CD4-positive, alpha-beta T cell treated with Interleukin-15 for 1 hour (primary cell): ENCODE results near the gene OR10V1.
"Not testable (repeated sequence)": the region's sequence is repeated elsewhere in the genome, so short reads cannot be mapped to it uniquely, and the experiment has no call there.

Experiments used
- DNase-seq: peaks from one replicate; pipeline ENCODE4 v3.0.0-alpha.2; 2020

OR10V1 gene

DNA sequence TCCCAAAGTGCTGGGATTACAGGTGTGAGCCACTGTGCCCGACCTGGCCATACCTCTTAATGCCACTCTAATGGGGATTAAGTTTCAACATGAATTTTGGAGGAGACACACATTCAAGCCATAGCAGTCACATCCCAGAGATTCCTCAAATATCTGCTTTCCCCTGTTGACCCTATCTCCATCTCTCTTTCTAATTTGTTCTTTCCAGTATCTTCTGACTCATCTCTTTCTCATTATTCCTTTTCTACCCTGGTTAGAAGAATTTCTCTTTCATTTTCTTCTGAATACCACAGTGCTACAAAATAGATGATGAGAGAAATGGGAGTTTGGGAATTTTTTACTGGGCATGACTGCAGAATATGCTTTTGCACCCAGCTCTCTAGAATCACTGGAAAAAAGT lies 5.1 kb downstream of the OR10V1 start:
- no peak for DNase-seq

DNA sequence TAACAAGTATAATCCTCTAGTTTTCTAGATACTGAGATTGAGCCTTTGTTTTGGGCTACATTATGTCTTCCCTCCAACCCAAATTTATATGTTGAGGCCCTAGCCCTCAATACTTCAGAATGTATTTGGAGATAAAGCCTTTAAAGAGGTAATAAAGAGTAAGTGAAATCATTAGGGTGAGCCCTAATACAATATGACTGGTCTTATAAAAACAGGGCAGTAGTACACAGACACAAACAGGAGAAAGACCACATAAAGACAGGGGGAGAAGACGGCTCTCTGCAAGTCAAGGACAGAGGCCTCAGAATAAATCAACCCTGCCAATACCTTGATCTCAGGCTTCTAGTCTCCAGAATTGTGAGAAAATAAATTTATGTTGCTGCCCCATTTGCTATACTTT lies 6.3 kb downstream of the OR10V1 start:
- no peak for DNase-seq

DNA sequence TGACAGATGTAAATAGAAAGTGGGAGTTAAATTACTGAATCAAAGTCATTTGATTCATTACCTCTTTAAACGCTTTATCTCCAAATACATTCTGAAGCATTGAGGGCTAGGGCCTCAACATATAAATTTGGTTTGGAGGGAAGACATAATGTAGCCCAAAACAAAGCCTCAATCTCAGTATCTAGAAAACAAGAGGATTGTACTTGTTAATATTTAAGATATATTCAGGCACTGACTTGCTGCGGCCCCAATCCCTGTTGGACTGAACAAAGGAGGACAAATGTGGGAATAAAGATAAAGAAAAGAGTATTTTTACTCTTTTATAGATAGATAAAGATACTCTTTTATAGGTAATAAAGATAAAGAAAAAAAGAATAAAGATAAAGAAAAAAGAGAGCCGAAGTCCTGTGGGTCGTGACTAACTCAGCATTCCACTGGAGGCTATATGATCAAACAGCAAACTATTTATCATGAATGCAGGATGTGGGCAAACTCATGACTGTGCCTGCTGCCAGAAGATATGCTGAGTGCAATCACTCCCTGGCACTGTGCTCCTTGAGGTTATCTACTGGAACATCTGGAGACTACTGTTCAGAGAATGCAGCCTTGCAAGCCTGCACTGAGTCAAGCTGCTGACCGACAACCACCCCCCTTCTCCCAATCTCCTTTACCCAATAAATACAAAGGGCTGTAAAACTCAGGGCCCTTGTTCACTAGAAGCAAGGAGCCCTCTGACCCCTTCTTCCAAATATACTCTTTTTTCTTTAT lies 6.9 kb downstream of the OR10V1 start:
- DNase-seq, result no peak

DNA sequence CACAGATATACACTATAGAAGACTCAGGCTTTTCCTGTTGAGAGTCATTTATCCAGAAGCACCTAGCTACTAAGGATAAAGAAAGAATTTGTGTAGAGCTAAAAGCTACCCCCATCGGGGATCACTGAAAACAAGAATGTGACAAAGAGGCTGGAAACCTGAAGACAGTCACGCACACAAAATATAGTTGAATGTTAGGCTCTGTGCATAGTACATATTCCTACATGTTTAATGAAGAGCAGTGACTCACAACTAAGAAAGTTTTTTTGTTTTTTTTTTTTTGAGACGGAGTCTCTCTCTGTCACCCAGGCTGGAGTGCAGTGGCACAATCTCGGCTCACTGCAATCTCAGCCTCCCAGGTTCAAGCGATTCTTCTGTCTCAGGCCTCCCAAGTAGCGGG lies 8.4 kb downstream of the OR10V1 start:
- DNase-seq, result no peak

DNA sequence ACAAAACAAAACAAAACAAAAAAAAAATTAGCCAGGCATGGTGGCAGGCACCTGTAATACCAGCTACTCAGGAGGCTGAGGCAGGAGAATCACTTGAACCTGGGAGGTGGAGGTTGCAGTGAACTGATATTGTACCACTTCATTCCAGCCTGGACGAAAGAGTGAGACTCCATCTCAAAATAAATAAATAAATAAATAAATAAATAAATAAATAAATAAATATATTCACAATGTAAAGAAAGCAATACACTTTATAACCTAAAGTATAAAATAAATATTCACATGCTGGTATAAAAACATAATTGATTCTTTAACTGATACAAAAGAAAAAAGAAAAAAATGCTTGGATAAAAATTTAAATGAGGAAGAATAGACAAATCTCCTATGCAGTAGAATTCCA lies 10.1 kb downstream of the OR10V1 start:
- DNase-seq, result not testable (repeated sequence)

DNA sequence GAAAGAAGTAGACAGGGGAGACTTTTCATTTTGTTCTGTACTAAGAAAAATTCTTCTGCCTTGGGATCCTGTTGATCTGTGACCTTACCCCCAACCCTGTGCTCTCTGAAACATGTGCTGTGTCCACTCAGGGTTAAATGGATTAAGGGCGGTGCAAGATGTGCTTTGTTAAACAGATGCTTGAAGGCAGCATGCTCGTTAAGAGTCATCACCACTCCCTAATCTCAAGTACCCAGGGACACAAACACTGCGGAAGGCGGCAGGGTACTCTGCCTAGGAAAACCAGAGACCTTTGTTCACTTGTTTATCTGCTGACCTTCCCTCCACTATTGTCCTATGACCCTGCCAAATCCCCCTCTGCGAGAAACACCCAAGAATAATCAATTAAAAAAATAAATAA lies 13.5 kb downstream of the OR10V1 start:
- DNase-seq, result not testable (repeated sequence)

DNA sequence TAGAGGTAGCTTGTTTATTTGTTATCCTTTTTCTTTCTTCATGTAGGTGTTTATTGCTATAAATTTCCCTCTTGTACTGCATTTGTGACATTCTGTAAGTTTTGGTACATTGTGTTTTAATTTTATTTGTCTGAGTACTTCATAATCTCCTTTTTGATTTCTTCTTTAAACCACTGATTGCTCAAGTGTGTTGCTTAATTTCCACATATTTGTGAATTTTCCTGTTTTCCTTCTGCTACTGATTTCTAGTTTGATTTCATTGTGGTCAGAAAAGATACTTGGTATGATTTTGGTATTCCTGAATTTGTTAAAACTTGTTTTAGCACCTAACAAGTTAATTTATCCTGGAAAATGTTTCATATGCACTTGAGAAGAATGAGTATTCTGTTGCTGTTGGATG lies 15.1 kb downstream of the OR10V1 start:
- DNase-seq, result no peak

DNA sequence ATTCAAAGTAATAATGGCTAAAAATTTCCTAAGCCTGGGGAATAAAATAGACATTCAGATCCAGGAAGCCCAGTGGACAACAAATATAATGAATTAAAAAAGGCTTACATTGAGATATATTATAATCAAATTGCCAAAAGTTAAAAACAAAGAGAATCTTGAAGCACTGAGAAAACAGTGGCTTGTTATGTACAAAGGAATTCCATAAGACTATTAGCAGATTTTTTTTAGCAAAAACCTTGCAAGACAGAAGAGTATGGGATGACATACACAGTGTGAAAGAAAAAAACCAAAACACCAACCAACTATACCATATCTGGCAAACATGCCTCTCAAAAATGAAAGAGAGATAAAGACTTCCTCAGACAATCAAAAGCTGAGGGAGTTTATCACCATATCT lies 20.7 kb downstream of the OR10V1 start:
- DNase-seq, result no peak

DNA sequence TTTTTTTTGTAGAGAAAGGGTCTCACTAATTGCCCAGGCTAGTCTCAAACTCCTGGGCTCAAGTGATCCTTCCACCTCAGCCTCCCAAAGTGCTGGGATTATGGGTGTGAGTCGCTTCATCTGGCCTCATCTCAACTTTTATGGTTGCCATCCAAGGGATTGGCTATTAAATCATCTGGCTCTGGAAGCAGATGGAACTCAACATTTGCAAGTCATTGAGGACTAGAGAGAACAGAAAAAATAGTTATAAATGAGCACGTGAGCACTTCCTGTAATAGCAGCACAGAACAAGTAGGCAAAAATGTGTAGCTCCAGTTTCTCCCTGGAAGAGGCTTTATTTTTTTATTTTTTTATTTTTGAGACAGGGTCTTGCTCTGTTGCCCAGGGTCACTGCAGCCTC lies 22.5 kb downstream of the OR10V1 start:
- DNase-seq, result no peak

DNA sequence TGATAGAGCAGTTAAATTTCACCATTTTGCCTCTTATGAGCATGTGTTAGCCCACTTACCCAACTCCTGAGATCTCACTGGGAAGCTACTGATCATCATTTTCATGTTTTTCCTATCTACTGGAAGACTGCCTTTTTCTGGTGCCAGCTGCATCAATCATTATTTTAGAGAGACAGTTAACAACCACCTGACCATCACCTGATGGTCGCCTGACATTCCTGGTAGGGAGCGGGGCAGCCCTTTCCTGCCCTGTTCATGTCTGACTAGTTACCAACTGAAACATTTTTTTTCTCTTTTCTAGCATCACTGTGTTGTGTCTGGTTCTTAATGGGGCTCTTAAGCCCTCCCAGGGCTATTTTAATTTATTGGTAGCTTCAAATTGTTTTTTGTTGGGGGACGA lies 24.6 kb downstream of the OR10V1 start:
- no peak for DNase-seq

DNA sequence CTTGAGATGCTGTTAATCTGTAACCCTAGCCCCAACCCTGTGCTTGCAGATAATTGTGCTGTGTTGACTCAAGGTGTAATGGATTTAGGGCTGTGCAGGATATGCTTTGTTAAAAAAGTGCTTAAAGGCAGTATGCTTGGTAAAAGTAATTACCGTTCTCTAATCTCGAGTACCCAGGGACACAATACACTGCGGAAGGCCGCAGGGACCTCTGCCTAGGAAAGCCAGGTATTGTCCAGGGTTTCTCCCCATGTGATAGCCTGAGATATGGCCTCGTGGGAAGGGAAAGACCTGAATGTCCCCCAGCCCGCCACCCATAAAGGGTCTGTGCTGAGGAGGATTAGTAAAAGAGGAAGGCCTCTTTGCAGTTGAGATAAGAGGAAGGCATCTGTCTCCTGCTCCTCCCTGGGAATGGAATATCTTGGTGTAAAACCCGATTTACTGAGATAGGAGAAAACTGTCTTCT lies 32.4 kb downstream of the OR10V1 start:
- DNase-seq, result not testable (repeated sequence)

DNA sequence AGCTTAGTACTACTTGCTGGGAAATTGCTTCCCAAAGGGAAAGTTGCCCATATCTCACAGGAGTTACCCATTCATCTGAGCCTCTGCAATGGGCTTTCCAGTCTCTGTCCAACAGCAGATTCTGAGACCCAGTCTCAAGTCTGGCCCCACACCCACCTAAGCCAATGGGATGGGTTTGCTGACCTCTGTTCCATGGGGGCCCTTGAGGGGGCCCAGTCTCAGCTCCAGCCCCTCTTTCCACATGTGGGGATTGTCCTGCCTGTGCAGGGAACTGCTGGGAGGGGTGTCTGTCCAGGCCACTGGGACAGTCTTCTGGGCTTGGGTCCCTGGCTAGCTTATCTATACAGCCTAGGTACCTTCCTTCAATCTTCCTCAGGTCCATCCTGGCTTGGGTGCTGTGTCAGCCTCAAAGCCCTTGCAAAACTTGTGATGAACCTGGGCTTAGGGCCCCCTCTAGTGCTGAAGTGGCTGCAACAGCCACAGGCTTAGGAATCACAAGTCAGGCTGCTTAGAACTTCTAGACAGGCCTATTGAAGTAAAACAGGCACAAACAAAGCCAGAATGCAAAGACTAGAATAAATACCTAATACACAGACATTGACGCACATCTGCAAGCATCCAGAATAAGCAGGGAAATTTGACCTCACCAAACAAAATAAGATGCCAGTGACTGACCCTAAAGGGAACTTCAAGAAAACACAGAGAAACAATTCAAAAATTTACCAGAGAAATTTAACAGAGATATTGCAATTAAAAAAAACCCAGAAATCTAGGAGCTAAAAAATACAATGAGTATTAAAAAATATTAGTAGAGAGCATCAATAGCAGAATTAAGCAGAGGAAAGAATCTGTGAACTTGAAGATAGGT lies 33.1 kb downstream of the OR10V1 start:
- DNase-seq, result peak; percentile 69

DNA sequence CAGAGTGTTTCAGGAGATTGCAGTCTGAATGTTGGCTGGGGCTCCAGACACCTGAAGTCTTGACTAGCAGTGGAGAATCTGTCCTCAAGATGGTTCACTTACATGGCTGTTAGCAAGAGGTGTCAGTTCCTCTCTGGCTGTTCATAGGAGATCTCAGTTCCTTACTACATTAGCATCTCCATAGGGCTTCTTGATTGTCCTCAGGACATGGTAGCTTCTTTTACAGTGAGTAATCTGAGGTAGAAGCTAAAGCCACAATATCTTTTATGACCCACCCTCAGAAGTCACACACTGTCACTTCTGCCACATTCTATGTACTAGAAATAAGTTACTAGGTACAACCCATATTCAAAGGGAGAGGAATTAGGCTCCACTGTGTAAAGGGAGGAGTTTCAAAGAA lies 34.3 kb downstream of the OR10V1 start:
- no peak for DNase-seq

DNA sequence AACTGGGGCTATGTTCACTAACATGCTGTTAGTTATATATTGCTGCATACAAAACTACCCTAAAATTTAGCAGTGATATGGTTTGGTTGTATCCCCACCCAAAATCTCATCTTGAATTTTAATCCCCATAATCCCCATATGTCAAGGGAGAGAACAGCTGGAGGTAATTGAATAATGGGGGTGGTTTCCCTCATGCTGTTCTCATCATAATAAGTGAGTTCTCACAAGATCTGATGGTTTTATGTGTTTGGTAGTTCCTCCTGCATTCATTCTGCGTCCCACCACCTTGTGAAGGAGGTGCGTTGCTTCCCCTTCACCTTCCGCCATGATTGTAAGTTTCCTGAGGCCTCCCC lies 34.9 kb downstream of the OR10V1 start:
- no peak for DNase-seq

DNA sequence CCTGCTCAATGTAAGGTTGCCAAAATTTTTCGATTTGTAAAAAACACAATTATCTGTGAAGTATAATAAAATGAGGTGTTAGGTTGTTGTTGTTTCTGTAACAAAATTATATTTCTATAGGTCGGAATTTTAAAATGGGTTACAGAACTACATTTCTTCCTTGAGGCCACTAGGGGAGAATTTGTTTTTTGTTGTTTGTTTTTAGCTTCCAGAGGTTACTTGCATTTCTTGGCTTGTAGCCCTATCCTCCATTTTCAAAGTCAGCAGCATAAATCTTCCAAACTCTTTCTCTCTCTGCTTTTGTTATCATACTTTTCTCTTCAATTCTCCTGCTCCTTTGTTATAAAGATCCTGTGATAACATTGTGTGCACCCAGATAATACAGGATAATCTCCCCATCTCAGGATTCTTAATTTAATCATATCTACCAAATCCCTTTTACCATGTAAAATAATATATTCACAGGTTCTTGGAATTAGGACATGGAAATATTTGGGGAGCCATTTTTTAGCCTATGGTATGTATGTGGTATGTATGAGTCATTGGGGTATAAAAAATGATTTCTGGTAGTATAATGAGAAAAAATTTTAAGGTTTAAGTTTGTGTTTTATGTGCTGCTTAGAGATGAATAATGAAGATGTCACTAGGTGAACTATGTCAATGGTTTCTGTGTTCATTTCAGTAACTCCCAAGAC lies 35.4 kb downstream of the OR10V1 start:
- no peak for DNase-seq

DNA sequence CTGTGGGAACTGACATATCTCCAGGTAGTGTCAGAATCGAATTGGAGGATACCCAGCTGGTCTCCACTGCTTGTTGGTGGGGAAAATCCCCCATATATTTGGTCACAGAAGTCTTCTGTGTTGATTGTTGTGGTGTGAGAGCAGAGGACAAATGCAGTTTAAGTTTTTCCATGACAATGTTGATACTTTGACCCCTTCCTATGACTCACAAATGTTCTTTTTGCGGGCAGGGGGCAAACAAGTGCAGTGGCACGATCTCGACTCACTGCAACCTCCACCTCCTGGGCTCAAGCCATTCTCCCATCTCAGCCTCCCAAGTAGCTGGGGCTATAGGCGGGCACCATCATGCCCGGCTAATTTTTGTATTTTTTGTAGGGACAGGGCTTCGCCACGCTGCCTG lies 37.4 kb downstream of the OR10V1 start:
- DNase-seq, result no peak

DNA sequence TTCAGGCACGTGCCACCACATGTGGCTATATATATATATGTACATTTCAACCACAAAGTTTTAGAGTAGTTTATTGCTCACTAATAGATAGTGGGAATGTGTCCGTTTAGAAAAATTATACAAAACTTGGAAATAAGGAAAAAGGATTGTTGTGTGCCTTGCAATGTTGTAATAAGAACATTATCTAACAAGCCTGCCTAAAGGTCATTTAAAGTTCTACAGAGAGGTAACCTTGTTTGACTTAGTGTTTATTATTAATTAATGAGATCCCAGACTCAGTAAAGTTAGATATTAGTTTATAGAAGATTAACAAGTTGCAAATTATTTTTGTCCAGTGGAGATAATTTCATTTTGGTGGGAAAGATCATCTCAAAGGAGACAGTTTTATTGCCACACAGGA lies 39.4 kb downstream of the OR10V1 start:
- DNase-seq, result no peak

DNA sequence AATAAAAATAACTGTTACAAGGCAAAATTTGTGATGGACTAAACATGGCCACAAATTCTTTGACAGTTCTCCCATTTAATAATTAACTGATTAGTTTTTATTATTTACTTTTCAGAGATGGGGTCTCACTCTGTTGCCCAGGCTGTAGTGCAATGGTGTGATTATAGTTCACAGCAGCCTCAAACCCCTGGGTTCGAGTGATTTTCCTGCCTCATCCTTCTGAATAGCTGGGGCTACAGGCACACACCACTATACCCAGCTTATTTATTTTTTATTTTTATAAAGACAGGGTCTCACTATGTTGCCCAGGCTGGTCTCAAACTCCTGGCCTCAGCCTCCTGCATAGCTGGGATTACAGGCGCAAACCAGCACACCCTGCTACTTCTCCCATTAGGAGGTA lies 40.4 kb downstream of the OR10V1 start:
- DNase-seq, result no peak

DNA sequence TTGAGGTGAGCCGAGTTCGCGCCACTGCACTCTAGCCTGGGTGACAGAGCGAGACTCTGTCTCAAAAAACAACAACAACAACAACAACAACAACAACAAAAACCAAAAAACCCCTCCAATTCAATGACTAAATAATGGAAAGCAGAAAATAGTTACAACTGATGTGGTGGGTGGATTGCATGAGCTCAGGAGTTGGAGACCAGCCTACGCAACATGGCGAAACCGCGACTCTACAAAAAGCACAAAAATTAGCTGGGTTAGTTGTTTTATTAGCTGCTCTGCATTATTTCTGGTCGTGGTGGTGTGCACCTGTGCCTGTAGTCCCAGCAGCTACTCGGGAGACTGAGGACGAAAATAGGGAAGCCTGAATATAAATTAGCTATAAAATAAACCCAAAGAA lies 42.2 kb downstream of the OR10V1 start:
- DNase-seq, result no peak

DNA sequence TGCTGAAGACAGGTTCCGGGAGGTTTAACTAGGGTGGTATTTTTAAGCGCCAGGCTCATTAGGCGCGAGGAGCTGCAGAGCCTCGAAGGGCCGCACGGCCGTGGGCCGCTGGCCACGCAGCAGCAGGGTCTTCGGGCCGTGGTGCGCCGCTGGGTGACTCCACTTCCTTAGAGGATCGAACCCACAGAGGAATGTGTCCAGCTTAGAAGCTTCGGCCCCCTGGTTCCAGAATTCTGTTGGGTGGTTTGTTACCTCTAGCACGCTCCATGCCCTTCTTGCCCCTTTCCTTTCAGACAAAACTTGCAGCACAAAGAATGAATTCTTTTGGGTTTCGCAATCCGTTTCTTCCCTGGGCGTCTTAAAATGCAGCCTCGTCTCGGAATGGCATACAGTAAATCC lies 44.0 kb downstream of the OR10V1 start:
- DNase-seq, result no peak

DNA sequence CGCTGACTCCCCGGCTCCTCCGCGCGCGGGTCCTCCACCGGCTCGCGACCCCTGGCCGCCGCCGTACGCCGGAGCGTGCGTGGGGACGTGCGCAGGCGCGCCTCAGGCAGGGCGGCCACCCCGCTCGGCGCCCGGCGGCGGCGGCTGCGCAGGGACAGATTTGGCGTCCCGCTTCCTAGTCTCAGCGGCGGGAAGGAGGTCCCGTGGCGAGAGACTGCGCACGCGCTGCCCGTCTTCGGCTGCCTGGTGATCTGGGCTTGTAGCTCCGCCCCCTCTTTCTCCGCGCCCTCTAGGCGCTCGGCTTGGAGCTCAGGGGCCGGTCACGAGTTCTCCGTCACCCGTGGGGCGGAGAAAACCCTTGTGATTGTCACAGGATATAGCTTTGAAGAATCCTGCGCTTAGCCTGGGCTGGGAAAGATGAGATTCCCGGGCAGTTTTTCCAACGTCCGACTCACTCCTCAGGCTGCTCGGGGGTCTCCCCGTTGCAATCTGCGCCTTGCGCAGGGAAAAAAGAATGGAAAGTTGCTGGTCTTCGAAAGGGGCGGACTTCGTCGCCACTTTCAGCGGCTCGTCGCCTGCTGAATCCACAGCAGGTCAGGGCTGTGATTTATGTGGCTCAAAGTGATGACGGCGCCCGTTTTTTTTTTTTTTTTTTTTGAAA lies 44.6 kb downstream of the OR10V1 start, which contains the start of gene PATL1:
Gene PATL1 (minus strand): TSS at position 88 of the 661 bp plus-strand sequence. CDS start 142 bp downstream, outside the sequence.
- DNase-seq, result peak; percentile 99

DNA sequence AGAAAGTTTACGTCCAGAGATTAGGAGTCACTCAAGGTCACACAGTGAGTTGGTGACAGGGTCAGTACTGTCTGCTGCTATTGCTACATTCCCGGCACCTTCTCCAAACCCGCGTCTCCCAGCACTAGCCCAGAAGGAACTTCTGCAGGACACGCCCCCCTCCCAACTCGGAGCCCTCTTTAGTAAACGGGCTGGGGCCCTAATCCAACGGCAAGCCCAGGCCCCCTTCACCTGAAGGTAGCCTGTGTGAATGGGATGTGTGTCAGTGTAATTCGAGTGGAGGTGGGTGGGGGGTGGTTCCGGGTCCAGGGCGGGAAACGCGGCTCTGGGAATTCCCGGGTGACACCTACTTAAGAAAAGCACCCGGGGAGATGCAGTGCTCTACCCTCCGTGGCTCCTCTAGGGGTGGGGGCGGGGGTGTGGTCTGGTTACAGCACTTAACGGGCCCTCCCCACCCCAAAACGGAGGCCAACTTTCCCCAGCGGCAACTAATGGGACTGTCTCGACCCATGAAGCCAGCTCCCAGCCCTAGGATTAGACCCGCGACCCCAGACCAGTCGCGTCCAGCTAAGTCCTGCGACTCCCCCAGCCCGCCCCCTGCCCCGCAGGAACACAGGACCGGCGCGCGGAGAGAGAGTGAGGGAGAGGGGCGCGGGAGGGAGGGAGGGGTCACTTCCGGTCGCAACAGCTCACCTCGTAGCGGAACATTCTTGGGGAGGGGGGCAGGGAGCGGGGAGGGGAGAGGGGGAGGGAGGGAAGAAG lies 45.3 kb downstream of the OR10V1 start:
- peak; percentile 81 for DNase-seq
